Glomerular visceral epithelial cell (primary cell): ENCODE results near the gene TRPV3.
A peak's percentile ranks its signal among the peaks of the same experiment; 100 is the strongest.
"Not testable (repeated sequence)": the region's sequence is repeated elsewhere in the genome, so short reads cannot be mapped to it uniquely, and the experiment has no call there.

Source experiments
- DNase-seq: peaks from one replicate; pipeline ENCODE4 v3.0.0-alpha.2; 2016; ENCODE audit errors: extremely low spot score

TRPV3 gene

GRCh38 chr17:3573246-3574100, 15.9 kb upstream of the TRPV3 start:
- DNase-seq = no peak

DNA sequence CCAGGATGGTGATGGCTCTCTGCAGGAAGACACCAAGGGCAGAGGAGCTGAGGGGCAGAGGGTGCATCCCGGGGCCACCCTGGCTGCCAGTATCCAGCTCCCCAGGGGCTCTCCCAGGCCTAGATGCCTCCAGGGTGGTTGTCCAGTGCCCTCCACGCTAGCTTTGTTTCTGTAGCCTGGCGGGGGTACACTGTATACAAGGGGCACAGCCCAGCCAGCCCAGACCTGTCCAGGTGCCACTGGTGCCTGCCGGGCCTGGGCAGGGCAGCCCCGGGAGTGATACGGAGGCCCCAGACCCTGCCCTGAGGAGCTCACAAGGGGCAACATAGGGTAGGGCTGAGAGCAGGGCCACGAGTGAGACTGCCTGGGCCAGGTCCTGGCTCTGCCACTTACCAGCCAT, 14.6 kb upstream of the TRPV3 start:
- DNase-seq = no peak

DNA sequence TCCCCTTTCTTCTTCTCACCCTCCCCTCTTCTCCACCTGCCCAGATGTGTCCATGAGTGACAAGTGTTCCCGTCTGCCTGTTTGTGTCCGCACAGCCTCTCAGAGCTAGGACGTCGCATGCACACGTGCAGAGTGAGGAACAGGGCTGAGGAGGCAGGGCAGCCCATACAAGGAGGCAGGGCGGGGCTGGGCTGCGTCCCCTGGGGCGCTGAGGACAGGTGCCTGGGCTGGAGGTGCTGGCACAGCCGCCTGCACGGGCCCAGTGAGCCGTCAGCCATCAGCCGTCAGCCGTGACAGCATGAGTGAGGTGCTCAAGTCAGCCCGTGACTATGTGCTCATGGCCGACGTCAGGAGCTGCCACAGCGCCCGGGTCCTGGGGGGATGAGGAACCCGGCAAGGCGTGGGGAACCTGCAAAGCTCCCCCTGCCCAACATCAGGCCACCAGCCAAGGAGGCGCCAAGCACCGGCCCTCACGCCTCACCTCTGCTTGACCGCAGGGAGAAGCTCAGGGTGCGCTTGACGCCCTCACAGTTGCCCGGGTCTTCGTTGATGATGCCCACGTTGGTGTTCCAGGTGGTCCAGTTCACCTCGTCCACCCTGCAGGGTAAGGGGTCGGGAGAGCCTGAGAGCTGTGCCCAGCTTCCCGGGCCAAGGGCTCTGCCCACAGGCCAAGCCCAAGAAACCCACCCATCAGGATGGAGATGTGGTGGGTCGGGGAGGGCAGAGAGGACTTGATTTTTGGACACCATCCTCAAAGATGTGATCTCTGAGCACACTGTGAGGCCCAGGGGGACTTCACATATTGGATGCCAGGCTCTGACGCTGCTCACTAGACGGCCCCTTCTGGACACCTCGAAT, 13.7 kb upstream of the TRPV3 start:
- DNase-seq = no peak

DNA sequence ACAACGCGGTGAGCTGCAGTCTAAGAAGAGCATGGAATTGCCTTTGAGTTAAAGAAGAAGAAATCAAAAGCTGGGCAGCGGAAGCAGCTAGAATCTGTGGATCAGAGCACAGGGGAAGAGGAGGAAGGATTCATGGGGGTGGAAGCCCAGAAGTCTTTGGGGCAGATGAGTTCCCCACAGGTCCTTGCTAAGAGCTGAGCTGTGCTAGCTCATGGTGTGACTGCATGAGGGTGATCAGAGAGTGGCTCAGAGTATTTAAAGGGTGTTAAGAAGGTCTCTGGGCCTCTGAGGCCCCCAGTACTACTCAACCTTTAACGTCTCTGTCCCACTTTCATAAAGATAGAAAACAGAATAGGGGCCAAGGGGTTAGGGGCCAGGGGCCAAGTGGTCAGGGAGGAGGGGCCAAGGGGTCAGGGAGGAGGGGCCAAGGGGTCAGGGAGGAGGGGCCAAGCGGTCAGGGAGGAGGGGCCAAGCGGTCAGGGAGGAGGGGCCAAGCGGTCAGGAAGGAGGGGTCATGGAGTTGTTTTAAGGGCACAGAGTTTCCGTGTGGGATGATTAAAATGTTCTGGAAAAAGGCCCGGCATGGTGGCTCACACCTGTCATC, 12.0 kb upstream of the TRPV3 start:
- DNase-seq = no peak

DNA sequence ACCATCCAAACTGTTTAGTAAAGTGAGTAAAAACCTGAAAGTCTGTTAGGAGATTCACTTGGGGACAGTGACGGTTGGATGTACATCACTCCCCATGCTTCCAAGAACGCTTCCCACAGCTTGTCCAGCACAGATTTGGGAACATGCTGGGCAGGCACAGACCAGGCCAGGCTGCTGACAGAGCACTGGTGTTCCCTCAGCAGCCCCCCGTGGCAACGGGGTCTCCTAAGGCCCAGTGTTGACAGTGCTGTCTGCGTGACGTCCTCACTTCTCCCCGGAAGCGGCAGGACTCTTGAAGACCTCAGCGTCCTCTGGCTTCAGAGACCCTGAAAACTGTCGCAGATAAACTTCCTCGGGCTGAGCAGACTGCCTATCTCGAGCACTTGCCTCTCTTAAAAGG, 8.9 kb upstream of the TRPV3 start:
- no peak for DNase-seq

DNA sequence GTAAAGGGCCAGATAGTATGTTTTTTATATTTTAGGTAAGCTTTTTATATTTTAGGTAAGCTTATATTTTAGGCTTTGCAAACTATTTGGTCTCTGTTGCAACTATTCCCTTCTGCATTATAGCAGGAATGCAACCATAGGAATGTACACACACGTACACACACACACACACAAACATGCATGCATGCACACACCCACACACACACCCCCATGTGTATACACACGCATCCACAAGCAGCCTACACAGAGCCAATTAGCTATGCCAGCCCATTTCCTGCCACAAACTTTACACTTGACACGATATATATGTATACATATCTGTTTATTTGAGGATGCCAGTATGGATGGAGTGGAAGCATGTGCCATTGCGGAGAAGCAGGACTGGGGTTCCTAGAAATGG, 7.5 kb upstream of the TRPV3 start:
- no peak for DNase-seq

DNA sequence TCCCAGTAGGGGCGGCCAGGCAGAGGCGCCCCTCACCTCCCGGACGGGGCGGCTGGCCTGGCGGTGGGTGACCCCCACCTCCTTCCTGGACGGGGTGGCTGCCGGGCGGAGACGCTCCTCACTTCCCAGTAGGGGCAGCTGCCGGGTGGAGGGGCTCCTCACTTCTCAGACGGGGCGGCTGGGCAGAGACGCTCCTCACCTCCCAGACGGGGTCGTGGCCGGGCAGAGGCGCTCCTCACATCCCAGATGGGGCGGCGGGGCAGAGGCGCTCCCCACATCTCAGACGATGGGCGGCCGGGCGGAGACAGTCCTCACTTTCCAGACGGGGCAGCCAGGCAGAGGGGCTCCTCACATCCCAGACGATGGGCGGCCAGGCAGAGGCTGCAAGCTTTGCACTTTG, 6.6 kb upstream of the TRPV3 start:
- DNase-seq = not testable (repeated sequence)

DNA sequence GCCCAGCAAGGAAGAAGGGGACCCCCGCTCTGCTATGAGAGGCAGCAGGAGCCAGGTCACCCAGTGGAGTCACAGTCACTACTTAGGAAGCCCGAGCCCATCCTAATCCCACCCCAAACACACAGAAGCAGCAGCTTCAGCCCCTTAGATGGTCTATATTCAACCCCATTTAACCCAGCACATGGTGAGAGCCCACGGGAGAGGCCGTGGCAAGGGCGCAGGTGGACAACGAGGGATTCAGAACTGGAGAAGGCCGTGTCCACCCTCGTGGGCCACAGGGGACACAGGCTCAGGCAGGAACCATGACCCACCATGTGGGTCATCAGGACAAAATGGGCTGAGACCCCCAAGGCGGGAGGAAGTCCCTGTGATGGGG, 1.6 kb upstream of the TRPV3 start:
- DNase-seq = no peak

- peak; percentile 90 for DNase-seq
These were observed 1.1 kb upstream of the TRPV3 start for GRCh38 chr17:3558603-3559269.

DNA sequence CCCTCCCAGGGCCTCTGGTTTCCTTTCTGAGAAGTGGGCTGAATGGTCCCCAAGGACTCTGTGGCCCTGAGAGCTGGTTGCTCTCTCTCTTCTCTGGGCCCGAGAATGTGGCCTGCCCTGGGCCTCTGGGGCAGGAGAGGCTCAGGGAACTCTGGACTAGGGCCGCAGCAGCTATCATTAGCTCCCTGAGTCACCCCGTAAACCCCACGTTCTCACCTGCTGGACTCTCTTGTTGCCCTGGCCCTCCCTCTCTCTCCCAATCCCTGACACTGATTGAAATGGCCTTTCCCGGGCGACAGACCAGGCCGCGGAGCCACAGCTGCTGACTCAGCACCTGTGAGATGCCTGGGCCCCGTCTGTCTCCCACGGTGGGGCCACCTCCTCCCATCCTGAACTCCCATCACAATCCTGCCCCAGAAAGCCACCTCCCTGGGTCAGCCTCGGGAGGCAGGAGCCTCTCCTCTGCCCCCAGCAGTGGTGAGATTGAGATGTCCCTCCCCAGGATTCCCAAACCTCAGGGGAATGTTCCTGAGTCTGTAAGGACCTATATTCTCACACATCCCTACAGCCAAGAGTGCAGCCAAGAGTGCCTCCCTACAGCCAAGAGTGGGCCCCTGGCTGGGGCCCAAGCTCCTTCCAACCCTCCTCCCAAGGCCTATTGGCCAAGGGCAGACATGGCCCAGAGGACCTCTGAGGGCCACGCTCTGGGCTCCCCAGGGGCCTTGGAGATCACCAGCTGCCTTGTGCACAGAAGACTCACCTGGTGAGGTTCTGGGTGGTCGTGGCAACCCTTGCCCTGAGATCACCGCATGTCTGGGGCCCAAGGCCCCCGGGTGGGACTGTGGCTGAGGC, 470 bp downstream of the TRPV3 start:
- DNase-seq = no peak

DNA sequence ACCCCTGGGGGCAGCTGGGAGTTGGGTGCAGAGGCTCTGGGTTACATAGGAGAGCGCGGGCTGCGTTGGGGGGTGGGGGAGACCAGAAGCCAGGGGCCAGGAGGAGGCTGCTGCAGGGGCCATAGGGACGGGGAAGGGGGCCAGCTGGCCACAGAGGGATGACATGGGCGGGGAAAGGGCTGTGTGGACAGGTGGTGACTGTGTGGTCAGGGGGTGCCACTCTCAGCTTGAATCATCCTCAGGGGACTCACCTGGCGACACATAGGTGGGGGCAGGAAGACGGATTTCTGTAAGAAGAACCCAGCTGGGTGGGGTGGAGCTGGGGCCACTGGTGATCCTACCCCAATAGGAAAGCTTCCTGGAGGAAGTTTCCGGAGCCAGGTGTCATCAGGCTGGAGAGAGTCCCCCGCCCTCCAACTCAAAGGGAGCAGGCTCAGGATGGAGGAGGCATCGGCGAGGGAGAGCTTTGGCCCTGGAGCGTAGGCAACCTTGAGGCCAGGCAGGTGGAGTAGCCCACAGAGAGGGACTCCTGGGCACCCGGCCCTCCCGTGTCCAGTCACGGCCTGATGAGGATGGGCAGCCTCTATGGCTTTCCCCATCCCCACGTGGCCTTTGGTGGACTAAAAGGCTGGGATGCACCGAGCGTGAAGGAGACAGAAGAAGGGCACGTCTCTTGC, 1.2 kb downstream of the TRPV3 start:
- no peak for DNase-seq

DNA sequence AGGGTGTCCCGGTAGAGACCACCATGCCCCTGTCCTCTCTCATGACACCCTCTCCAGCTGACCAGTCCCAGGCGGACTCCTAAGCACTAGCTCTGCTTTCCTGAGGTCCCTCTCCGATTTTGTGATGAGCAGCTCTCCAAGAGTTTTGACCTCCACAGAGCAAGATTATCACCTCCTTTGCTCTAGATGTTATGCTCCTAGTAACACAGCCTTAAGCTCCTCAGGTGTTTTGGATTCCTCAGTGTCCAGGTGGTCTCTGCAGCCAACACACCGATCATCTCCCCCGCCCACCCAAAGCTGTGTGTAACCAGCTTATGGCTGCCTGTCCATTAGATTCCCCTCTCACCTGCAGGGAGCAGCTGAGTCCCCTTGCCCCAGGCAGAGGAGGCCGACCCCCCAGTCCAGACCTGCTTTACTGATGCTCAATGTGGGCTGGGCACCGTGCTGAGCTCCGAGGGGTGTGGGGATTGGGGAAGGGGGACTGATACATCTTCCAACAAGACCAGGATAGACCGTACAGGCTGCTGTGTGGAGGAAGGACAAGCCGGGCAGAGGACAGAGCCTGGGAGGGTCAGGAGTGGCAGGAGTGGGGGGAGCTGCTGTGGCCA, 2.3 kb downstream of the TRPV3 start:
- DNase-seq = no peak

GRCh38 chr17:3554440-3554839, 3.2 kb downstream of the TRPV3 start:
- no peak for DNase-seq

- DNase-seq = no peak
These were observed 3.9 kb downstream of the TRPV3 start for GRCh38 chr17:3553419-3554401.

GRCh38 chr17:3552916-3553315, 4.7 kb downstream of the TRPV3 start:
- no peak for DNase-seq

- no peak for DNase-seq
These were observed 6.4 kb downstream of the TRPV3 start for GRCh38 chr17:3551189-3551588.

GRCh38 chr17:3549610-3550162, 7.9 kb downstream of the TRPV3 start:
- DNase-seq = no peak

- no peak for DNase-seq
These were observed 10.0 kb downstream of the TRPV3 start for GRCh38 chr17:3547628-3548027.

GRCh38 chr17:3546997-3547396, 10.6 kb downstream of the TRPV3 start:
- DNase-seq = no peak
